Kidney tubule cell (primary cell): ENCODE data around the gene HEY2.
"Not testable (repeated sequence)": the region's sequence is repeated elsewhere in the genome, so short reads cannot be mapped to it uniquely, and the experiment has no call there.

Experiments
- DNase-seq: peaks from one replicate; pipeline ENCODE4 v3.0.0-alpha.2; 2018; ENCODE audit warnings: low spot score

HEY2 gene

GRCh38 chr6:125769147-125769783 is 19.8 kb downstream of the HEY2 start:
- no peak for DNase-seq

DNA sequence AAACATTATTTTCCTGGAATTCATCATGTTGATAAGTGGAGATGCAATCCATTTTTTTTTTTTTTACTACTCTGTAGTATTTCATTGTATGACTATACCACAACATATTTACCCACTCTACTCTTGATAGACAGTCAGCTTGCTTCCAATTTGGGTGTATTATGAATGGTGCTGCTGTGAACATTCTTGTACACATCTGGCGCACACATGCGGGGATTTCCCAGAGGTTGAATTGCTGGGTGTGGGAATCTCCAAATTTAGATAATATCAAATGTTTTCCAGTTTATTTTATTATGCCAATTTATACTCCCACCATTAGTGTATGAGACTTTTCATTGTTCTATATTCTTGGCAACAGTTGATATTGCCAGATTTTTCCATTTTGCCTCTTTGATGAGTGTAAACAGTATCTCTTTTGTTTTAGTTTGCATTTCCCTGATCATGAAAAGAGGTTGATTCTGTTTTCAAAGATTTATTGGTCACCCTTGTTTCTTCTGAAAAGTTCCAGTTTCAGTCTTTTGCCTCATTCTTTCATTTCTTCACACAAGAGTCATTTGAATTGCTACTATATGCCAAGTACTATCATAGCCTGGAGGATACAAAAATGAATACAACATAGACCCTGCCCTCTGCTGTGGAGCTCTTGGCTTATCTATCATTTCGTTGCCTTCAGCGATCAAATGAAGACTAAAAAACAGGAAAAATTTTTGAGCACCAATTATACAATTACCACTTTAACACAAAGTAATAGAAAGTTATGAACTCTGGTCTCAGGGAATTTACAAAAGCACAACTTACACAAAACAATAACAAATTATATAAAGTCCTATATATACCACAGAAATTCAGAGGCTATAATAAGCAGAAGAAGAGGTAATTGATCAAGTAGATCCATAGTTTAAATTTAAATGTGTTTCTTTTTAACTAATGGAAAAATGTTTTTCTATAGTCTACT is 24.2 kb downstream of the HEY2 start:
- no peak for DNase-seq

GRCh38 chr6:125776107-125776826 is 26.8 kb downstream of the HEY2 start:
- not testable (repeated sequence) for DNase-seq

DNA sequence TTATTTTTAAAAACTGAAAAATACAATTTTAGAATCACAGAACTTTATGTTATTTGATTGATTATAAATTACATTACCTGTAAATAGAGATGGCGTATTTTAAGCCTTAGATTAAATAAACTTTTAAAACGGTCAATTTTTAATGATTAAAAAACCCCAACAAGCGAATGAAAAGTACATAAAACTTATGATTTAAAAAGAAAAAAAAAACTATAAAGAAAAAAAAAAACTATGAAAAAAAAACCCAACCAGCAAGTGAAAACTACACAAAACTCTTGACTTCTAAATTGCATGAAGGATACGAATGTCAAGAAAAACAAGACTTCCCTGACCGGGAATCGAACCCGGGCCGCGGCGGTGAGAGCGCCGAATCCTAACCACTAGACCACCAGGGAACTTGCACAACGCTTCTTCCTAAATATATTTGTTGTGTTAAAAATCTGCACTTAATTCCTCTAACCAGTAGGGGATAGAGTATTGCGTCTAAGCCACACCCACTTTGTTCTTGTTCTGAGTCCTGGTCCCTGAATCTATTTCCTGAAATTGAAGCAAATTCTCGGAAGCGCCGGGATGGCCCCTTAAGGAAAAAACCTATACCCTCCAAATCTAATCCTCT is 30.6 kb downstream of the HEY2 start:
- peak; percentile 94 for DNase-seq

DNA sequence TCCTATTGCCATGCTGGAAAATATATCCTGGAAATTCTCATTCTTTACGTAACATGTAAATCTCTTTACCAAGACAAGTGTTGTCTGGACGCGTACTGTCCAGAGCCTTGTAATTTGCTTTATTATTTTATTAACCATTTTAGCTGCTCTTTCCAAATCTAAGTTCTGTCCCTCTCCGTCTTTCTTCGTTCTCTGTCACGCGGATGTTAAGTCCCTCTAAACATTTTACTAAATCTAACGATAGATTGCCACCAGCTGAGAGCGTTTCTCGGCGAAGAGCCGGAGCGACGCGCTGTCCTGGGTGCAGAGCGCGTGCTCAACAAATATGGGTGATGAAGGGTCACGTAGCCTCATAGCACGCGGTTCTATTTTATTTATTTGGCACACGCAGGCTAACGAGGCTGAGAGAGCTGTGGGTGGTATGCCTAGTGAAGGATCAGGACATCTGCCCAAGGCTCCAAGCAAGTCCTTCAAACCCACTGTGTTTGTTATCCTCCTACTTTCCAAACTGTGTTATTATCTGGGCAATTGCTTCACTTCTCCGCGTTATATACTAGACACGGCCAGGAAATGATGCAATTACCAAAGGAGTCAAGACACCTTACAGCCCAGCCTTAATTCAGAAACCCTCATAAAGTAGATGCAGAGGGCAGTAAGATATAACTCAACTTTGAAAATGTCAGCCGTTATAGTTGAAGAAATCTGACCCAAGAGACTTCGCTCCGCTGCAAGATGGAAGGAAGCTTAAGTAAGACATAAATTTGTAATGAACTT is 31.3 kb downstream of the HEY2 start:
- DNase-seq = peak; percentile 80

DNA sequence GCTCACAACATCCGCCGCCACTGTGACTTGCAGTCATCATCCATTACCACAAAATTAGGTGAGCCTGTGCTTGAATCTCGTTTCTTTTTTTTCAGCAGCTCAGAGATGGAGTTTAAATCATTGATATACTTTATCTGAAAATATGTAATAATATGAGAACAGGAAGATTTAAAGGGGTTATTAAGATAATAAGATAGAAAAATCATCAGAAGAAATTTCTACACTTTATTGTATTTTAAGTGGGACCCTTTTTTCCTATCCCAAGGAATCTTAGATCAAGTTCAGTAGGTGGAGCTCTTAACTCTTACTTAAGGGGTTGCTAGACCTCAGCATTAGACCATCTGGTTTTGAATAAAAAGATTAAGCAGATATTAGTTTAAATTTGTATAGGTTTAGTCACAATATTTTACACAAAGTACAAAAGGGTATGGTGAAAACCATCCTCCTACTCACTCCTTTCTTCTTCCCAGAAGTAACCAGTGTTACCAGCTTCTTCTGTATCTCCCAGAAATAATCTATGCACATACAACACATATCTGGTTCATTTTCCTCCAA is 32.0 kb downstream of the HEY2 start:
- DNase-seq = no peak

- no peak for DNase-seq
Observed at GRCh38 chr6:125784365-125784764, 34.9 kb downstream of the HEY2 start.

DNA sequence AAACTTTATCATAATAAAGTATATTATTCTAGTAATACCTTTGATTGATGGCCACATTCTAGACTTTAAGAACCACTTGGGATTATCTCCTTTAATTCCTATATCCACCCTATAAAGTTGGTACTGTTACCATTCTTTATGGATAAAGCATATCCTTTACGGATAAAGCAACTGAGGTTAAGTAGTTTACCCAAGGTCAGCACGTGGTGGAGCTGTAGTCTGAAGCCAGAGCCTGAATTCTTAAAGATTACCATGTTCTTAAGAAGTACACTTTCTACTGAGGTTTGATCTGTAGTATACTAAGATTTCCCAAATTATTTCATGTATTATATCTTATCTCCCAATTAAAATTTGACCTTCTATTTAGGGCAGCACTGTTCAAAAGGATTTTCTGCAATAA is 38.4 kb downstream of the HEY2 start:
- peak; percentile 41 for DNase-seq

DNA sequence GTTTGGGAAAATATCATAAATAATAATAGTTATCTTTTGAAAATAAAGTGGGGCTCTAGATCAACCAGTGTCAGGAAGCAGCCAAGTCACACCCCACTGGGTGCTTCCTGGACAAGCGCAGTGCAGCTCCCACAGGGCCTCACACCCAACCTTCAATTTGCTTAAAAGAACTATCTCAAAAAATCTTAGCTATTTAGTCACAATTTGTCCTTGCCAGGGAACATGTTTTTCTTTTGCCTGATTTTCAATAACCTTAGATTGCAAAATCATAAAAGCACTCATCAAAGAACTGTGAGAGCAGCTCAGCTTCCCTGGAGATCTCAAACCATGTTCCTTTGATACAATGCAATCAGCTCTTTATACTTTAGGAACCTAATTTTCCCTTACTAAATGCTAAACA is 39.7 kb downstream of the HEY2 start:
- no peak for DNase-seq

- DNase-seq = peak; percentile 34
Observed at GRCh38 chr6:125789576-125790357, 40.3 kb downstream of the HEY2 start.

GRCh38 chr6:125790358-125791150 is 41.1 kb downstream of the HEY2 start, which contains the start of gene NCOA7:
Gene NCOA7, plus strand, starts transcription at chr6:125790960. Its CDS starts 24,395 bp downstream, at chr6:125815355.
- peak; percentile 80 for DNase-seq

DNA sequence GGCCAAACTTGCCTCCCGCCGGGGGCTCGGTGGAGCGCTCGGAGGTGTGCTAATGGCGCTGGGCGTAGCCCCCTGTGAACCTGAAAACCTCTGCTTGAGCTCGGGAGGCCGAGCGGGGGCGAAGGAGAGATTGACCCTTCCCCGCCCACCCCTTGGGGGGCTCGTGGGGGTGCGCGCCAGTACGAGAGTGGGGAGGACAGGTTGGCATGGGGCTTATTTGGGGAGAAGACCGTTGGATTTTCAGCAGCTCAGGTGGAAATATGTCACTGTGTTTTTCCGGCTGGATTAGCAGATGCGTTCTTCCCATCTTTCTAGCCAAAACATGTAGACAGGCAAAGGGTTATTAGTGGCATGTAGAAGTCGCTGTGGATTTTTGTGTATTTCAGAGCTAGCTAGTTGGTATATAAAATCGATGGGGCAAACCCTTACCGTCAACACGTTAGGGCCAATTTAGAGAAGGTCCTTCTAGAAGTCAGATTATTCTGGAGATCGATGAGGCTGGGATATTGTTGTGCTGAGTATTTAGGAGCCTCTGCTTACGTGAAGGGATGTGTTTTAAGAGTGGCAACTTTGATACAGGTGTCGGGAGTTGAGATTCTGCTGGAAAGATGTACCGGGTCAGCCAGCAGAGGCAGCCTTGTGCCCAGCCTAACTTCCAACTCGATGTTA is 41.9 kb downstream of the HEY2 start:
- DNase-seq = peak; percentile 75

DNA sequence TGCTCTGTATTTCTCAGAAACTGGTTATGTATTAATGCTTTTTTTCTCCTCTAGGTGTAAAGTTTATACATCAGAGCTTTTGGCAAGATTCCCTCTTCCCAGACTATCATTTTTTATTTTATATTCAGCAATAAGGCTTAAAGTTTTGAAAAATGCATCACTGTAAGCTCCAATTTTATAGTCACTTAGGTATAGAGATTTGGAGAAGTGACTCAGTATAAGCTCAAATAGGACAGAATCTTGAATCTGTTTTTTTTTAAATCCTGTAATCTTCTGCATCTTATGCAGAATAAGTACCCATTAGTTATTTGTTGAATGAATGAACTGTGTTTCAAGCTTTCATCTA is 42.4 kb downstream of the HEY2 start:
- DNase-seq = no peak

GRCh38 chr6:125792172-125792571 is 42.7 kb downstream of the HEY2 start:
- no peak for DNase-seq

DNA sequence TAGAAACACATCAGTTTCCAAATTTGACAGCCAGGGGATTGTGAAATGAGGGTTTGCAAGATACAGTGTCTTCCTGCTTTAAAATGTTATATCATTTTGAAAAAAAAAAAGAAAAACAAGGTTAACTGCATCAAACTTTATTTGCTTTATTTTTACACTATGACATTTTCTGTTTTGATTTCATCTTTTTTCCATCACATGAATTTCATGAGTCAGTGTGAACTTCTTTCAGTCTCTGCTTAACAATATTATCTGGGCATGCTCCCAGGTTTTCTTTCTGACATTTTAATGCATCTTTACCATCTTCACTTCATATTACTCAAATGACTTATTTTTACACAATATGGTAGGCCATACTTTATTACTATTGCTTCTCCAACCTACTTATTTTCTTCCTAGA is 43.2 kb downstream of the HEY2 start:
- DNase-seq = no peak

DNA sequence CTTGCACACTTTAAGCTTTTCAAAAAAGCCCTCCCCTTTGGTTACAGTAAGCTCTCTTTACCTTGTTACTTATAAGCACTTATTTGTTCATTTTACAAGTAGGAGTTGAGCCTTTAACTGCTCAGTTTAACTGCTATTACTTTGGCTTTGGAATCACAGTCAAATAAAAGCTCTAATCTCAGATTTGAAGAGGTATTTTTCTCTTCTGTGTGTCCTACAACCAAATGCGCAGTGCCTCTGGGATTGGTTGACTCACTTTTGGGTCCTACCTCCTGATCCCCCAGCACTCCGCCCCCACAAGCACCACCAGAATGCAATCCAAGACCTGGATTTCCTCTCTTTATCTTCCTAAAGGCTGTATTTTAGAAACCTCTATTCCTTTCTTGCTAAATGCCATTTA is 43.8 kb downstream of the HEY2 start:
- DNase-seq = no peak

- DNase-seq = no peak
Observed at GRCh38 chr6:125793863-125794262, 44.4 kb downstream of the HEY2 start.

DNA sequence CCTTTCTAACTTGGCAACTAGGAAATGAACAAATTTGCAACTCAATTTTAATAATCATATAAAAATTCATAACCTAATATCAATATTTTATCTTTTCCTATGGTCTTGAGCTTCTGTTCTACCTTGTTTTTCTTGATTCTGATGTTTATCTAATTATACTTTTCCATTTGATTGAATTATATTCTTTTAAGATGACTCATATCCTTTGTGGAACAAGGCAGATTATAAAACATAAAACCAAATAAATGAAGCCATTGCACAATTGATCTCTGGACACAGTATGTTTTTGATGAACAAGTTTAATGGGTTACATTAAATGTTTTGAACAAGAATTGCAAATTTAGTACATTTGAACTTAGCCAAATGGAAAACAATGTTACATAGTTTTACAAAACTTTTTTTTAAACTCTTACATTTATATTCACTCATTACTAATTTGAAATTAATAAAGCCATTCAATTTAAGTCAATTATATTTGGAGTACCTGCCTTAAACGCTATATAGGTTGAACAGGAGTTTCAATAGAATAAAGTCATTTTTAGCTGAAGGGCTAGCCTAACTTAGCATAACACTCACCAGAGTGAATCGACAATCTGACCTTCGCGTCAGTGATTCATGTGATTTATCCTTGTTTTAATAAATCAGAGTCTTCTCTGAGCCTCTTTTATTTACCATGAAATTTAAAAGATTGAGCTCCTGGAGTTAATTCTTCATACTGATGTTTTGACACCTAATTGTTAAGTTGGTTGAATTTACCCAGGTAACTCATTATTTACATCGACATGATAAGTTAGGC is 45.1 kb downstream of the HEY2 start:
- DNase-seq = no peak
